NCI-H2227 treated with DMSO at 0.1 percent for 48 hours (cell line): Measurements from ENCODE around the gene GFY.
"Not testable (repeated sequence)": the region's sequence is repeated elsewhere in the genome, so short reads cannot be mapped to it uniquely, and the experiment has no call there.

ENCODE experiments used
- DNase-seq: peaks from one replicate; lab custom pipeline; 2025; lab: John Stamatoyannopoulos, UW

Gene GFY

GRCh38 chr19:49470615-49470978 is 45.4 kb downstream of the GFY start:
- DNase-seq = no peak

- no peak for DNase-seq
Measured at GRCh38 chr19:49472936-49473335, 47.7 kb downstream of the GFY start.

DNA sequence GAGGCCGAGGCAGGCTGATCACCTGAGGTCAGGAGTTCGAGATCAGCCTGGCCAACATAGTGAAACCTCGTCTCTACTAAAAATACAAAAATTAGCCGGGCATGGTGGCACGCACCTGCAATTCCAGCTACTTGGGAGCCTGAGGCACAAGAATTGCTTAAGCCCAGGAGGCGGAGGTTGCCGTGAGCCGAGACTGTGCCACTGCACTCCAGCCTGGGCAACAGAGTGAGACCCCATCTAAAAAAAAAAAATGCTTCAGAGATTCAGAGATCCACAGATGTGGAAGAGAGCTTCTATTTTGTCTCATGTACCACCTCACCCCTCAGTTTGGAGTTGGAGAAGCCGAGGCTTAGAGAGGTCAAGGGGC is 48.3 kb downstream of the GFY start:
- not testable (repeated sequence) for DNase-seq

- no peak for DNase-seq
Measured at GRCh38 chr19:49473868-49474541, 48.8 kb downstream of the GFY start, which contains the start of gene FLT3LG. Gene FLT3LG, plus strand, starts transcription at chr19:49474215. Its CDS starts 425 bp downstream, at chr19:49474640.

GRCh38 chr19:49474542-49474924 is 49.3 kb downstream of the GFY start:
- DNase-seq = no peak

DNA sequence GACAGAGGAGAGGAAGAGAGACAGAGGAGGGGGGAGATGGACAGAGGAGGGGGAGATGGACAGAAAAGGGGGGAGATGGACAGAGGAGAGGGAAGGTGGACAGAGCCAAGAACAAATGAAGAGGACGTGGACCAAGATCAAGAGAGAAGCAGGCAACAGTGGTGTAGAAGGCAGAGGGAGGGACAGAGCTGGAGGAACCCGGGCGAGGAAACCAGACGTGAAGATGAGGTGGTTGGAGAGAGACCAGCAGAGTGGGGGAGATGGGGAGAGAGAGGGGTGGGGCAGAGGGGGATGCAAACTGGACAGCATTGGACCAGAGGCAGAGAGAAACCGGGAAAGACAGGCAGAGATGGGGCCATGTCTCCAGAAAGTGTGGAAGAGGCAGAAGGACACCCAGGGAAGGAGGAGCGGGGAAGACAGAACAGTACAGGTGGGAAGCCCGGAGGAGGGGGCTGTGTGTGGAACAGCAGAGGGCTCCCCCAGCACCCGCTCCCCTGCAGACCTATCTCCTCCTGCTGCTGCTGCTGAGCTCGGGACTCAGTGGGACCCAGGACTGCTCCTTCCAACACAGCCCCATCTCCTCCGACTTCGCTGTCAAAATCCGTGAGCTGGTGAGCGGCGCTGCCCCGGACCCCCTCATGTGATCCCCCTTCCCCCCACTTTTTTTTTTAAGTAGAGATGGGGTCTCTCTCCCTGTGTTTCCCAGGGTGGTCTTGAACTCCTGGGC is 50.2 kb downstream of the GFY start:
- DNase-seq = no peak

DNA sequence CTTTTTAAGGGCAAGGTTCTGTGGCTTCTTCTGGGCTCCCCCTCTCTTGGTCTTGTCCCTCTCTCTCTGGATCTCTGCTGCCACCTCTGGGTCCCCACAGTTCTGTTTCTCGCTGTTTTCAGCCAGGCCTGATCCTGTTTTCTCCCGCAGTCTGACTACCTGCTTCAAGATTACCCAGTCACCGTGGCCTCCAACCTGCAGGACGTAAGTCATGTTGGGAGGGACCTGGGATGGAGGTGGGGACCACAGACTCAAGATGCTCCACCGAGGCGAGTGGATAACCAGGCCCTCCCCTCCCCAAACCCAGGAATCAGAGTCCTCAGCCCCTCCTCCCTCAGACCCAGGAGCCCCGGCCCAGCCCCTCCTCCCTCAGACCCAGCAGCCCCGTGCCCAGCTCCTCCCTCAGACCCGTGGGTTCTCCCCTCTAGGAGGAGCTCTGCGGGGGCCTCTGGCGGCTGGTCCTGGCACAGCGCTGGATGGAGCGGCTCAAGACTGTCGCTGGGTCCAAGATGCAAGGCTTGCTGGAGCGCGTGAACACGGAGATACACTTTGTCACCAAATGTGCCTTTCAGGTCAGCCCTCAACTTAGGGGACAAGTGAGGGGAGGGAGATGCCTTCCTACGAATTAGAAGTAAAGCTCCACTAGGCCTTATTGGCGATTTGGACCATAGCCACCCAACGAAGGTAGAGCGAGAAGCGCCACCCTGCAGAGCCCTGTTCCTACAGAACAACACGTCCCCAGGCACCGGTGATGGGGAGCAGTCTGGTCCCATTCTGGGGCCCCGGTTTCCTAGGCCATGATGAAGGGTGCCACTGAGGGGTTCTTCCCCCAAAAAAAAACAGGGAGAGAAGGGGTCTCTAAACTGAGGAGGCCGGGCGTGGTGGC is 51.0 kb downstream of the GFY start:
- no peak for DNase-seq
